OCI-LY7 (cell line): ENCODE measurements around the gene SCN4A.

Experiments used
- EZH2phosphoT487 ChIP-seq: fragments of 200-600 bp; sonication (generic); IDR thresholded peaks from 2 replicates; pipeline ENCODE4 v1.6.1; 2018; ENCODE audit warnings: low read depth, borderline replicate concordance, mild to moderate bottlenecking, mixed run types, antibody characterized with exemption, low read length, moderate library complexity, mixed read lengths
- TF ChIP-seq, protein P1 (sequence below): fragments of 200-600 bp; sonication (generic); conservative IDR thresholded peaks from 2 replicates; pipeline ENCODE4 v1.5.1; 2014; ENCODE audit warnings: mild to moderate bottlenecking, antibody characterized with exemption, low read length, moderate library complexity, mixed read lengths

DNA sequence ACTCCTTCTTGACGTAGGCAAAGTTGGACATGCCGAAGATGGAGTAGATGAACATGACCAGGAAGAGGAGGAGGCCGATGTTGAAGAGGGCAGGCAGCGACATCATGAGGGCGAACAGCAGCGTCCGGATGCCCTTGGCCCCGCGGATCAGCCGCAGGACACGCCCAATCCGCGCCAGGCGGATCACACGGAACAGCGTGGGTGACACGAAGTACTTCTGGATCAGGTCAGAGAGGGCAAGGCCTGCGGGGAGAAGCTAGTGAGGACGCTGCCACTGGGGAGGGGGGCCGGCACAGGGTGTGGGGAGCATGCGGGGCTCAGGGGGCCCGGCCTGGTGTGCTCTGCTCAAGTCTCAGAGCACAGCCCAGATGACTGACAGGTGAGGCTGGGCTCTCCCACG, 31.0 kb downstream of the SCN4A start:
- TF ChIP-seq, protein P1, sequence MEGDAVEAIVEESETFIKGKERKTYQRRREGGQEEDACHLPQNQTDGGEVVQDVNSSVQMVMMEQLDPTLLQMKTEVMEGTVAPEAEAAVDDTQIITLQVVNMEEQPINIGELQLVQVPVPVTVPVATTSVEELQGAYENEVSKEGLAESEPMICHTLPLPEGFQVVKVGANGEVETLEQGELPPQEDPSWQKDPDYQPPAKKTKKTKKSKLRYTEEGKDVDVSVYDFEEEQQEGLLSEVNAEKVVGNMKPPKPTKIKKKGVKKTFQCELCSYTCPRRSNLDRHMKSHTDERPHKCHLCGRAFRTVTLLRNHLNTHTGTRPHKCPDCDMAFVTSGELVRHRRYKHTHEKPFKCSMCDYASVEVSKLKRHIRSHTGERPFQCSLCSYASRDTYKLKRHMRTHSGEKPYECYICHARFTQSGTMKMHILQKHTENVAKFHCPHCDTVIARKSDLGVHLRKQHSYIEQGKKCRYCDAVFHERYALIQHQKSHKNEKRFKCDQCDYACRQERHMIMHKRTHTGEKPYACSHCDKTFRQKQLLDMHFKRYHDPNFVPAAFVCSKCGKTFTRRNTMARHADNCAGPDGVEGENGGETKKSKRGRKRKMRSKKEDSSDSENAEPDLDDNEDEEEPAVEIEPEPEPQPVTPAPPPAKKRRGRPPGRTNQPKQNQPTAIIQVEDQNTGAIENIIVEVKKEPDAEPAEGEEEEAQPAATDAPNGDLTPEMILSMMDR, result no peak
- no peak for TF ChIP-seq EZH2phosphoT487
